C4-2B (cell line): ENCODE measurements around the gene MTMR12.

Experiments used
- CTCF ChIP-seq: fragments of 450-650 bp; conservative IDR thresholded peaks from 2 replicates; pipeline ENCODE4 v1.5.1; 2017; ENCODE audit warnings: mild to moderate bottlenecking
- ZFX ChIP-seq: fragments of 450-650 bp; IDR thresholded peaks from 2 replicates; pipeline ENCODE4 v1.6.1; 2017

- TF ChIP-seq CTCF (no peak), ZFX (no peak)
Measured at GRCh38 chr5:32280656-32281081, 32.1 kb downstream of the MTMR12 start.
